Neural progenitor cell (in vitro differentiated cells): ENCODE measurements around the gene RAB9A.

Experiments used
- EZH2 ChIP-seq: fragments of 200-600 bp; sonication (generic); IDR thresholded peaks from 2 replicates; pipeline ENCODE4 v1.6.1; 2017; ENCODE audit warnings: antibody characterized with exemption, mild to moderate bottlenecking, moderate library complexity
- EZH2phosphoT487 ChIP-seq: fragments of 200-600 bp; sonication (generic); IDR thresholded peaks from 2 replicates; pipeline ENCODE4 v1.6.1; 2017; ENCODE audit warnings: antibody characterized with exemption
- TF ChIP-seq, protein P1 (sequence below): fragments of 200-600 bp; sonication (generic); IDR thresholded peaks from 2 replicates; pipeline ENCODE4 v1.5.1; 2017; ENCODE audit warnings: antibody characterized with exemption, mild to moderate bottlenecking

- no peak for TF ChIP-seq EZH2phosphoT487
- TF ChIP-seq, protein P1, sequence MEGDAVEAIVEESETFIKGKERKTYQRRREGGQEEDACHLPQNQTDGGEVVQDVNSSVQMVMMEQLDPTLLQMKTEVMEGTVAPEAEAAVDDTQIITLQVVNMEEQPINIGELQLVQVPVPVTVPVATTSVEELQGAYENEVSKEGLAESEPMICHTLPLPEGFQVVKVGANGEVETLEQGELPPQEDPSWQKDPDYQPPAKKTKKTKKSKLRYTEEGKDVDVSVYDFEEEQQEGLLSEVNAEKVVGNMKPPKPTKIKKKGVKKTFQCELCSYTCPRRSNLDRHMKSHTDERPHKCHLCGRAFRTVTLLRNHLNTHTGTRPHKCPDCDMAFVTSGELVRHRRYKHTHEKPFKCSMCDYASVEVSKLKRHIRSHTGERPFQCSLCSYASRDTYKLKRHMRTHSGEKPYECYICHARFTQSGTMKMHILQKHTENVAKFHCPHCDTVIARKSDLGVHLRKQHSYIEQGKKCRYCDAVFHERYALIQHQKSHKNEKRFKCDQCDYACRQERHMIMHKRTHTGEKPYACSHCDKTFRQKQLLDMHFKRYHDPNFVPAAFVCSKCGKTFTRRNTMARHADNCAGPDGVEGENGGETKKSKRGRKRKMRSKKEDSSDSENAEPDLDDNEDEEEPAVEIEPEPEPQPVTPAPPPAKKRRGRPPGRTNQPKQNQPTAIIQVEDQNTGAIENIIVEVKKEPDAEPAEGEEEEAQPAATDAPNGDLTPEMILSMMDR, result no peak
- no peak for TF ChIP-seq EZH2
Measured at GRCh38 chrX:13654116-13654515, 34.8 kb upstream of the RAB9A start.
